ENCODE data around the gene DPF3. TPM values are rescaled to one million over a fixed set of nuclear protein-coding genes. Genes with fewer than 3 reads are reported as not detected.

DPF3 gene
- total RNA-seq, 1 experiment from 2014 or later, result 0.31 TPM

DNA sequence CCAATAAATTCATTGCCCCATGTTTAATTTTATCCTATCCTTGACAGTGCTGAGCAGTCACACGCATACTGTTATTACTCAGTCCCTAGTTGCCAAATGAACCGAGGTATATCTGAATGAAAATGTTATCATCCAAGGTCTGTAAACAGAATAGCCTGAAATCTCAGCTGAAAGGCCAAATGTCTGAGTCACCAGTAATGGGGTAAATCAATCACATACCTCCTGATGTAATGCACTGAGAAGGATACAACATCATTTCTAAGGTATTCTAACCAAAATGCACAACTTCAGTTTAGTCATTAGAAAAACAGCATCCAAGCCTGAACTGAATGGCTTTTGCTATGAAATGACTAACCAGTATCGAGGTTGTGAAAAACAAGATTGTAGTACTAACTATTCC lies 228.6 kb downstream of the DPF3 start (continued):
- TF ChIP-seq, protein P1, sequence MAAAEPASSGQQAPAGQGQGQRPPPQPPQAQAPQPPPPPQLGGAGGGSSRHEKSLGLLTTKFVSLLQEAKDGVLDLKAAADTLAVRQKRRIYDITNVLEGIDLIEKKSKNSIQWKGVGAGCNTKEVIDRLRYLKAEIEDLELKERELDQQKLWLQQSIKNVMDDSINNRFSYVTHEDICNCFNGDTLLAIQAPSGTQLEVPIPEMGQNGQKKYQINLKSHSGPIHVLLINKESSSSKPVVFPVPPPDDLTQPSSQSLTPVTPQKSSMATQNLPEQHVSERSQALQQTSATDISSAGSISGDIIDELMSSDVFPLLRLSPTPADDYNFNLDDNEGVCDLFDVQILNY (CRISPR knock-in tag; IDR thresholded peaks at IDR 0.05), result no peak
- no peak for TF ChIP-seq TP53 (CRISPR knock-in tag; IDR thresholded peaks at IDR 0.05)
- TF ChIP-seq NFATC4 (CRISPR knock-in tag; IDR thresholded peaks at IDR 0.05), result no peak
- no peak for TF ChIP-seq CREM (CRISPR knock-in tag; IDR thresholded peaks at IDR 0.05)

DNA sequence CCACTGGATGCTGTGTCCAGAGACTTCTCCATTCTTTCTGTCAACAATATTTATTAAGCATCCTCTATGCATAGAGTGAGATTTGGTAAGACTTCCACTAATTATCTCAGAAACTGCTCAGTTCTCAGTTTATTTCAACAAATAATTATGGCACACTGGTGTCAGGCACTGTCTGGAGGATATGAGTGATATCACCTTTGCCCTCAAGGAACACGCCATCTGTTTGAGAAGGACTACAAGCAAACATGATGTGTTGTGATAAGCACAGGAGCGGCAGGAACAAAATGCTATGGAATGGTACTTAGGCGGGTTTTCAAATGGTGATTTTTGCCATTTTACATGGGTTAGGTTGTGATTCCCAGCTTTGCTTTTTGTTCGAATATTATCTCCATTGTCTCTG lies 229.2 kb downstream of the DPF3 start:
- H3K4me3 Mint-ChIP-seq, result no peak overlapping the region
- POLR2A ChIA-PET, result no interaction called here
- DNase-seq (ENCODE audit: low spot score) (no peak), ATAC-seq (no peak)
- no peak for TF ChIP-seq ZNF219 (CRISPR knock-in tag; IDR thresholded peaks at IDR 0.05; ENCODE audit: borderline replicate concordance)
- no peak for TF ChIP-seq SMAD4 (CRISPR knock-in tag; IDR thresholded peaks at IDR 0.05)
- no peak for TF ChIP-seq HMGA2 (CRISPR knock-in tag; IDR thresholded peaks at IDR 0.05)
- CTCF ChIA-PET, result interaction anchor here (0.7 kb wide), 1 partner anchor 268 kb away, joined by 4 read pairs; no protein-coding TSS in a partner anchor
- peaks cover 3% of the 10 kb centered on the region; the same call in 1 of the 2 replicates for H3K4me1 Mint-ChIP-seq
- H3K27me3 Mint-ChIP-seq (ENCODE audit: low read depth), result no peaks in the 10 kb centered on the region
- no peaks in the 10 kb centered on the region for H3K36me3 Mint-ChIP-seq
- no peak overlapping the region for H3K27ac Mint-ChIP-seq
- H3K9me3 Mint-ChIP-seq, result no peaks in the 10 kb centered on the region

DNA sequence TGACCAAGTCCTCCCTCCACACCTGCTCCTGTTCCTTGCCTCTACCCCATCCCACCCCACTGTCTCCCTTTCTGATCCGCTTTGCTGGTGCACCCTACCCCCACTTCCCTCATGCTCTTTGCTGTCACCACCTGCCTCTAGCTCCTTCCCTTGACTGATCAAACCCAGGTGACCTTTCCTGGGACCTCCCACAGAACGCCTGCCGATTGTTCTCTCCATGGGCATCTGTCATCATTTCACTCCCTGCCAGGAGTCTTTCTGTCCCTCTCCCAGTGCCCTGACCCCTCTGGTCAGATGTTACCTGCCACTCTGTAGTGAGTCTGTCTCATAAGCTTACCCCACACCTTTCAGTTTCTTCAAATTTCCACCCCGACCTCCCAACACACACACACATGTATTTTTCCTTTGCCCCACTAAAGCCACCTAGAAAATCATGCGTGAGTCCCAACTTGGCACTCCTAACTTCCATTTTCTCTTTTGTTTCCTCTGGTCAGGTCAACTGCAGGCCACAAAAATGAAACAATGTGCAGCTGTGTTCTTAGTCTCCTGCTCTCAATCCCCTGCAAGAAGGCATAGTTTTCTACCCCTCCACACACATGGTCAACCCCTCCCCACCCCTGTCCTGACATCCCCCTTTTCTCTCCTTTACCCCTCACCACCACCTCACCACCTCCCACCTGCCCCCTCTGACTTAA lies 229.8 kb downstream of the DPF3 start:
- ATAC-seq (no peak), DNase-seq (ENCODE audit: low spot score) (no peak)
- H3K4me1 Mint-ChIP-seq, result 0 out of 2 replicates have a peak, but pooled peaks cover 3% of the 10 kb centered on the region
- H3K27ac Mint-ChIP-seq, result no peak overlapping the region; the same call in 1 of the 2 replicates
- no peaks in the 10 kb centered on the region for H3K27me3 Mint-ChIP-seq (ENCODE audit: low read depth)
- no peak overlapping the region for H3K4me3 Mint-ChIP-seq
- TF ChIP-seq, protein P2, sequence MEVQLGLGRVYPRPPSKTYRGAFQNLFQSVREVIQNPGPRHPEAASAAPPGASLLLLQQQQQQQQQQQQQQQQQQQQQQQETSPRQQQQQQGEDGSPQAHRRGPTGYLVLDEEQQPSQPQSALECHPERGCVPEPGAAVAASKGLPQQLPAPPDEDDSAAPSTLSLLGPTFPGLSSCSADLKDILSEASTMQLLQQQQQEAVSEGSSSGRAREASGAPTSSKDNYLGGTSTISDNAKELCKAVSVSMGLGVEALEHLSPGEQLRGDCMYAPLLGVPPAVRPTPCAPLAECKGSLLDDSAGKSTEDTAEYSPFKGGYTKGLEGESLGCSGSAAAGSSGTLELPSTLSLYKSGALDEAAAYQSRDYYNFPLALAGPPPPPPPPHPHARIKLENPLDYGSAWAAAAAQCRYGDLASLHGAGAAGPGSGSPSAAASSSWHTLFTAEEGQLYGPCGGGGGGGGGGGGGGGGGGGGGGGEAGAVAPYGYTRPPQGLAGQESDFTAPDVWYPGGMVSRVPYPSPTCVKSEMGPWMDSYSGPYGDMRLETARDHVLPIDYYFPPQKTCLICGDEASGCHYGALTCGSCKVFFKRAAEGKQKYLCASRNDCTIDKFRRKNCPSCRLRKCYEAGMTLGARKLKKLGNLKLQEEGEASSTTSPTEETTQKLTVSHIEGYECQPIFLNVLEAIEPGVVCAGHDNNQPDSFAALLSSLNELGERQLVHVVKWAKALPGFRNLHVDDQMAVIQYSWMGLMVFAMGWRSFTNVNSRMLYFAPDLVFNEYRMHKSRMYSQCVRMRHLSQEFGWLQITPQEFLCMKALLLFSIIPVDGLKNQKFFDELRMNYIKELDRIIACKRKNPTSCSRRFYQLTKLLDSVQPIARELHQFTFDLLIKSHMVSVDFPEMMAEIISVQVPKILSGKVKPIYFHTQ (CRISPR knock-in tag; IDR thresholded peaks at IDR 0.05), result no peak
- TF ChIP-seq ZNF263 (CRISPR knock-in tag; IDR thresholded peaks at IDR 0.05; ENCODE audit: low read depth) (no peak), CREM (CRISPR knock-in tag; IDR thresholded peaks at IDR 0.05) (no peak)
- TF ChIP-seq, protein P1 (CRISPR knock-in tag; IDR thresholded peaks at IDR 0.05), result no peak
- no peaks in the 10 kb centered on the region for H3K9me3 Mint-ChIP-seq
- POLR2A ChIA-PET, result no interaction called here
- H3K36me3 Mint-ChIP-seq, result no peaks in the 10 kb centered on the region
- CTCF ChIA-PET, result interaction anchor here (0.7 kb wide), 1 partner anchor 269 kb away, joined by 4 read pairs; no protein-coding TSS in a partner anchor

DNA sequence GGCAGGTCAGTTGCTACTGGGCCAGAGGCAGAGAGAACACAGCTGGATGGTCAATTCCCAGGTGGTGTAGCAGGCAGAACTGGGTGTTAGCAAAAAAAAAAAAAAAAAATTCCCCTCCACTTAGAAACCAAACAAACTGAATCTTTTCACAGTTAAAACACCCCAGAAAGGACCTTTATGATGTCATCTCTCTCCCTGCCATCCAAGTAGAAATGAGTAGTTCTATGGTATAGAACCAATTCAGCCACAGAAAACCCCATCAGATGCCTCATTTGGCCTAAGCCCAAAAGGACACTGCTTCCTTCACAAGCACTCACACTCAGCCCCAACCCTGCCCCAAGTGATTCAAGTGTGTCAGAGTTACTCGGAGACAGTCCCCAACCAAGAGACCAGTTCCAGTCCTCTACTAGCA lies 230.8 kb downstream of the DPF3 start:
- no peak overlapping the region for H3K4me3 Mint-ChIP-seq
- H3K27ac Mint-ChIP-seq, result no peak overlapping the region
- H3K9me3 Mint-ChIP-seq, result no peaks in the 10 kb centered on the region
- no peaks in the 10 kb centered on the region for H3K36me3 Mint-ChIP-seq
- H3K4me1 Mint-ChIP-seq, result 0 out of 2 replicates have a peak, but pooled peaks cover 3% of the 10 kb centered on the region
- POLR2A ChIA-PET, result interaction anchor here (0.6 kb wide), 1 partner anchor 50 kb away, joined by 4 read pairs; no protein-coding TSS in a partner anchor
- DNase-seq (ENCODE audit: low spot score) (no peak), ATAC-seq (no peak)
- TF ChIP-seq RELA (CRISPR knock-in tag; IDR thresholded peaks at IDR 0.05; ENCODE audit: borderline replicate concordance), result no peak
- no peak for TF ChIP-seq ZBTB21 (CRISPR knock-in tag; IDR thresholded peaks at IDR 0.05; ENCODE audit: borderline replicate concordance)
- TF ChIP-seq, protein P3, sequence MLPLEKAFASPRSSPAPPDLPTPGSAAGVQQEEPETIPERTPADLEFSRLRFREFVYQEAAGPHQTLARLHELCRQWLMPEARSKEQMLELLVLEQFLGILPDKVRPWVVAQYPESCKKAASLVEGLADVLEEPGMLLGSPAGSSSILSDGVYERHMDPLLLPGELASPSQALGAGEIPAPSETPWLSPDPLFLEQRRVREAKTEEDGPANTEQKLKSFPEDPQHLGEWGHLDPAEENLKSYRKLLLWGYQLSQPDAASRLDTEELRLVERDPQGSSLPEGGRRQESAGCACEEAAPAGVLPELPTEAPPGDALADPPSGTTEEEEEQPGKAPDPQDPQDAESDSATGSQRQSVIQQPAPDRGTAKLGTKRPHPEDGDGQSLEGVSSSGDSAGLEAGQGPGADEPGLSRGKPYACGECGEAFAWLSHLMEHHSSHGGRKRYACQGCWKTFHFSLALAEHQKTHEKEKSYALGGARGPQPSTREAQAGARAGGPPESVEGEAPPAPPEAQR (CRISPR knock-in tag; IDR thresholded peaks at IDR 0.05), result no peak
- TF ChIP-seq GABPB1 (CRISPR knock-in tag; IDR thresholded peaks at IDR 0.05), result no peak
- no peak for TF ChIP-seq MXD4 (CRISPR knock-in tag; IDR thresholded peaks at IDR 0.05; ENCODE audit: borderline replicate concordance)
- no peak for TF ChIP-seq ZNF671 (CRISPR knock-in tag; IDR thresholded peaks at IDR 0.05)
- TF ChIP-seq, protein P4, sequence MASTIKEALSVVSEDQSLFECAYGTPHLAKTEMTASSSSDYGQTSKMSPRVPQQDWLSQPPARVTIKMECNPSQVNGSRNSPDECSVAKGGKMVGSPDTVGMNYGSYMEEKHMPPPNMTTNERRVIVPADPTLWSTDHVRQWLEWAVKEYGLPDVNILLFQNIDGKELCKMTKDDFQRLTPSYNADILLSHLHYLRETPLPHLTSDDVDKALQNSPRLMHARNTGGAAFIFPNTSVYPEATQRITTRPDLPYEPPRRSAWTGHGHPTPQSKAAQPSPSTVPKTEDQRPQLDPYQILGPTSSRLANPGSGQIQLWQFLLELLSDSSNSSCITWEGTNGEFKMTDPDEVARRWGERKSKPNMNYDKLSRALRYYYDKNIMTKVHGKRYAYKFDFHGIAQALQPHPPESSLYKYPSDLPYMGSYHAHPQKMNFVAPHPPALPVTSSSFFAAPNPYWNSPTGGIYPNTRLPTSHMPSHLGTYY (CRISPR knock-in tag; IDR thresholded peaks at IDR 0.05), result no peak
- TF ChIP-seq, protein P5, sequence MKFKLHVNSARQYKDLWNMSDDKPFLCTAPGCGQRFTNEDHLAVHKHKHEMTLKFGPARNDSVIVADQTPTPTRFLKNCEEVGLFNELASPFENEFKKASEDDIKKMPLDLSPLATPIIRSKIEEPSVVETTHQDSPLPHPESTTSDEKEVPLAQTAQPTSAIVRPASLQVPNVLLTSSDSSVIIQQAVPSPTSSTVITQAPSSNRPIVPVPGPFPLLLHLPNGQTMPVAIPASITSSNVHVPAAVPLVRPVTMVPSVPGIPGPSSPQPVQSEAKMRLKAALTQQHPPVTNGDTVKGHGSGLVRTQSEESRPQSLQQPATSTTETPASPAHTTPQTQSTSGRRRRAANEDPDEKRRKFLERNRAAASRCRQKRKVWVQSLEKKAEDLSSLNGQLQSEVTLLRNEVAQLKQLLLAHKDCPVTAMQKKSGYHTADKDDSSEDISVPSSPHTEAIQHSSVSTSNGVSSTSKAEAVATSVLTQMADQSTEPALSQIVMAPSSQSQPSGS (CRISPR knock-in tag; IDR thresholded peaks at IDR 0.05; ENCODE audit: borderline replicate concordance, low read depth), result no peak
- TF ChIP-seq ZNF138 (CRISPR knock-in tag; conservative IDR thresholded peaks at IDR 0.05), result no peak
- CTCF ChIA-PET, result no interaction called here
- H3K27me3 Mint-ChIP-seq (ENCODE audit: low read depth), result no peaks in the 10 kb centered on the region
